Sigmoid colon (tissue), 7 donors: ENCODE measurements around the gene GPR18. TPM values are rescaled to one million over a fixed set of nuclear protein-coding genes. Genes with fewer than 3 reads are reported as not detected.
A peak's percentile ranks its signal among the peaks of the same experiment; 100 is the strongest.
"Not testable (repeated sequence)": the region's sequence is repeated elsewhere in the genome, so short reads cannot be mapped to it uniquely, and the experiment has no call there.

Source experiments
- DNase-seq: peaks from one replicate; pipeline ENCODE4 v3.0.0-alpha.2; 2019
- H3K27ac ChIP-seq, 4 donors: fragments of 200-600 bp; sonication (generic); one replicate each; pipeline ENCODE4 v1.5.1; 2016 to 2019; ENCODE audit warnings: mild to moderate bottlenecking in 1 of 4
- H3K27me3 ChIP-seq, 3 donors: fragments of 200-600 bp; sonication (generic); one replicate each; pipeline ENCODE4 v1.5.1; 2019; ENCODE audit warnings: mild to moderate bottlenecking in 1 of 3
- H3K36me3 ChIP-seq, 4 donors: fragments of 200-600 bp; sonication (generic); one replicate each; pipeline ENCODE4 v1.5.1; 2016 to 2019
- H3K4me1 ChIP-seq, 4 donors: fragments of 200-600 bp; sonication (generic); one replicate each; pipeline ENCODE4 v1.5.1; 2017 to 2019
- H3K4me3 ChIP-seq, 4 donors: fragments of 200-600 bp; sonication (generic); one replicate each; pipeline ENCODE4 v1.5.1; 2017 to 2019; ENCODE audit warnings: mild to moderate bottlenecking in 2 of 4, moderate library complexity in 1 of 4
- H3K9me3 ChIP-seq, 4 donors: fragments of 200-600 bp in 3 of 4; sonication (generic) in 3 of 4; one replicate each; pipeline versions ENCODE4 v1.5.1 to v1.6.1; 2013 to 2019
- CTCF ChIP-seq, 4 experiments: fragments of 450-650 bp in 3 of 4; fragments of 200-600 bp in 1 of 4; IDR thresholded peaks; one replicate each; pipeline ENCODE4 v1.5.1; 2016 to 2019; ENCODE audit warnings: antibody characterized with exemption in 4 of 4, mild to moderate bottlenecking in 3 of 4, moderate library complexity in 2 of 4
- EP300 ChIP-seq, 4 donors: sonication (generic); formaldehyde crosslinking; IDR thresholded peaks; one replicate each; pipeline ENCODE4 v1.6.1; 2017; ENCODE audit warnings: antibody characterized with exemption in 4 of 4
- POLR2A ChIP-seq, 2 donors: fragments of 450-650 bp; IDR thresholded peaks; one replicate each; pipeline ENCODE4 v1.6.1; 2016; ENCODE audit warnings: antibody characterized with exemption in 2 of 2, mild to moderate bottlenecking in 2 of 2, moderate library complexity in 2 of 2
- POLR2AphosphoS5 ChIP-seq, 4 donors: sonication (generic); formaldehyde crosslinking; IDR thresholded peaks; one replicate each; pipeline ENCODE4 v1.6.1; 2017; ENCODE audit warnings: antibody characterized with exemption in 4 of 4
- whole genome bisulfite sequencing, 2 donors: extraction: QIAGEN DNeasy Blood & Tissue Kit; methylation state at CpG; one replicate each; pipeline ENCODE4 v1.1.7; 2013; 5-methylcytosine and 5-hydroxymethylcytosine counted together
- intact Hi-C: fragments of 100-400 bp; cut with DNase I; formaldehyde crosslinking; loops from one replicate; pipeline ENCODE4 v1.15.1; 2023
- polyA plus RNA-seq, 3 donors: library from polyadenylated mRNA; stranded (reverse); fragments of 200-250 nt; gene quantifications; one replicate each; pipeline ENCODE4 v1.2.3, GENCODE V29; 2013
- total RNA-seq, 4 donors: library from RNA; depleted of rRNA; stranded (reverse); fragments of >200 nt; gene quantifications; one replicate each; pipeline ENCODE4 v1.1.0, GENCODE V29; 2016
- donor health status: healthy with polysubstance abuse.
- donor health status: Bipolar disorder and iron deficiency.
- donor health status: healthy.

GPR18 gene
- total and polyA plus RNA-seq, 7 donors = 0.83 to 7.5 TPM; not detected in 5

DNA sequence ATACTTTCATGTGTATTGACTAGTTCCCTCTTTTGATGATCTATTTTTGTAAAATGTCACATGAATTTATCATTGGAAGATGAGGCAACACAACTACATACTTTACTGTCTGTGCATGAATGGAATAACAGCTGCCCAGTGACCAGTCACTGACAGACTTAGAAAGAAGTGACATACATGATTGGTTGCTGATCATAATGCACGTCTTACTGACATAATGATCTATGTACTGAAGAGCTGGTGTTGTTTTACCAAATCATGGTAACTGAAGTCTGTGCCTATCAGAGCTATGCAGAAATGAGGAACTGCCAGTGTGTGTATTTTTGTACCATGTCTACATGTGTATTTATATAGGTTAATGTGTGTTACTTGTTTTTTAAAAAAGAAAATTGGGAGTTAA is 26.5 kb downstream of the GPR18 start:
- TF ChIP-seq EP300 (IDR thresholded peaks at IDR 0.05) (no peak), POLR2A (IDR thresholded peaks at IDR 0.05) (no peak), POLR2AphosphoS5 (IDR thresholded peaks at IDR 0.05) (no peak), CTCF (IDR thresholded peaks at IDR 0.05) (no peak)
- intact Hi-C loops = no loop called here
- no peaks in the 10 kb centered on the region for H3K36me3 ChIP-seq
- H3K27ac ChIP-seq = no peak overlapping the region
- WGBS, 2 donors = 50 to 55% methylated on average over 1 of the region's 1 CpG
- H3K4me1 ChIP-seq = peaks cover 0 to 27% (median 13%) of the 10 kb centered on the region in 4 donors
- no peaks in the 10 kb centered on the region for H3K27me3 ChIP-seq
- H3K4me3 ChIP-seq = no peak overlapping the region
- no peaks in the 10 kb centered on the region for H3K9me3 ChIP-seq
- no peak for DNase-seq

GRCh38 chr13:99230991-99231390 is 27.2 kb downstream of the GPR18 start:
- TF ChIP-seq EP300 (IDR thresholded peaks at IDR 0.05) (no peak), CTCF (IDR thresholded peaks at IDR 0.05) (no peak), POLR2A (IDR thresholded peaks at IDR 0.05) (no peak), POLR2AphosphoS5 (IDR thresholded peaks at IDR 0.05) (no peak)
- Histone ChIP-seq H3K27me3 (no peaks in the 10 kb centered on the region), H3K27ac (no peak overlapping the region), H3K4me1 (peaks cover 0 to 27% (median 16%) of the 10 kb centered on the region in 4 donors), H3K9me3 (no peaks in the 10 kb centered on the region), H3K36me3 (no peaks in the 10 kb centered on the region), H3K4me3 (no peak overlapping the region)
- WGBS, 2 donors = 78 to 81% methylated on average over 3 of the region's 3 CpGs
- DNase-seq = no peak
- intact Hi-C loops = no loop called here

DNA sequence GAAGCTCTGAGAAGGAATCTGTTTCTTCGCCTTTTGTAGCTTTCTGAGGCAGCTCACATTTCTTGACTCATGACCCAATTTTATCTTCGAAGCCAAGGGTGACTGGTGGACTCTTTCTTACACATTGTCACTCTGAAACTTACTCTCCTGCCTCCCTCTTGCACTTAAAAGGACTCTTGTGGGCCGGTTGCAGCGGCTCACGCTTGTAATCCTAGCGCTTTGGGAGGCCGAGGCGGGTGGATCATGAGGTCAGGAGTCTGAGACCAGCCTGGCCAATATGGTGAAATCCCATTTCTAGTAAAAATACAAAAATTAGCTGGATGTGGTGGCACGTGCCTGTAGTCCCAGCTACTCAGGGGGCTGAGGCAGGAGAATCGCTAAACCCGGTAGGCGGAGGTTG is 27.6 kb downstream of the GPR18 start:
- WGBS, 2 donors = 93 to 95% methylated on average over 12 of the region's 12 CpGs
- H3K36me3 ChIP-seq, H3K9me3 ChIP-seq, H3K4me3 ChIP-seq, H3K27me3 ChIP-seq, DNase-seq, H3K27ac ChIP-seq, intact Hi-C loops: not testable (repeated sequence)
- H3K4me1 ChIP-seq = peaks cover 0 to 28% (median 16%) of the 10 kb centered on the region in 4 donors

DNA sequence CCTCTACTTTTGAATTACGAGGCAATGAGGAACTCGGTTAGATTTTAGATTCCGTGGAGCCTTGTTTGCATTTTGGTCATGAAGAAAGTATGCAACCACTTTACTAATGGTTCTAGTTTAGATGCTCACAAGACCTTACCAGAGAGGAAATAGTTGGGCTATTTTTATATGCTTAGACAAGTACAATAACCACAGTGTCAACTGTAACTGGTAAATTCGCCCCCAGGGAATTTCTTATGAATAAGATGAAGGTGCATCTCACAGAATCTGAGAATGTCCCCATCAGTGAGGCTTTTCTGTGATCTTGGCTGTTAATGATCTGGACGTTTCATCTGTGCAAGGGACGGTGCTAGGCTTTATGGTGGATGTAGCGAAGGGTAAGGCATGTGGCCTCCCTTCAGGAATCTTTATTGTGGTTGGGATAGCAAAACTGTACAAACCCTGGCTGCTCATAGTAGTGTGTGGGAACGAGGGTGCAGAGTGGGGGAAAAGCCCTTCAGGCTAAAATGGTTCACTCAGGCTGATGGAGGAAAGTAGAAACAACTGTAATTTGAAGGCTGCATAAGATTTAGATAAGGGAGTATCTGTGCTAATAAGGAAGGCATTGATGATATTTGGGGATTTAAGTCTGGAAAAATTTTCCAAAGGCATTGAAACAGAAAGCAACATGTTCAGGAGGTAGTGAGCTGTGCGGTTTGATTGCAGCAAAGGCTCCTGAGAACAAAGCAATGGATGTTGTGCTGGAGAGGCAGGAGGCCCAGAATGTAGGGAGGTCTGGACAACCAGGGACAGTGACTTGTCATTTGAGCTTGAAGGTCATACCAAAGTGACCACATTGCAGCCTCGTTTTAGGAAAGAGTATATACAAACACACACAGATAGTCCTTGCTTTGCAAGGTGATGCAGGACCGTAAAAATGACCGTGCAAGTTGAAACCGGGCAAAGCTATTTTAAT is 29.2 kb downstream of the GPR18 start:
- WGBS, 2 donors = 46 to 65% methylated on average over 13 of the region's 13 CpGs
- H3K4me1 ChIP-seq = peaks cover 0 to 31% (median 16%) of the 10 kb centered on the region in 4 donors
- no peak overlapping the region for H3K4me3 ChIP-seq
- no peaks in the 10 kb centered on the region for H3K36me3 ChIP-seq
- intact Hi-C loops = no loop called here
- no peaks in the 10 kb centered on the region for H3K9me3 ChIP-seq
- H3K27me3 ChIP-seq = no peaks in the 10 kb centered on the region
- TF ChIP-seq POLR2A (IDR thresholded peaks at IDR 0.05) (no peak), POLR2AphosphoS5 (IDR thresholded peaks at IDR 0.05) (no peak), CTCF (IDR thresholded peaks at IDR 0.05) (no peak), EP300 (IDR thresholded peaks at IDR 0.05) (no peak)
- peak overlapping the region in 1 of 4 donors; percentile 56 for H3K27ac ChIP-seq
- DNase-seq = no peak

DNA sequence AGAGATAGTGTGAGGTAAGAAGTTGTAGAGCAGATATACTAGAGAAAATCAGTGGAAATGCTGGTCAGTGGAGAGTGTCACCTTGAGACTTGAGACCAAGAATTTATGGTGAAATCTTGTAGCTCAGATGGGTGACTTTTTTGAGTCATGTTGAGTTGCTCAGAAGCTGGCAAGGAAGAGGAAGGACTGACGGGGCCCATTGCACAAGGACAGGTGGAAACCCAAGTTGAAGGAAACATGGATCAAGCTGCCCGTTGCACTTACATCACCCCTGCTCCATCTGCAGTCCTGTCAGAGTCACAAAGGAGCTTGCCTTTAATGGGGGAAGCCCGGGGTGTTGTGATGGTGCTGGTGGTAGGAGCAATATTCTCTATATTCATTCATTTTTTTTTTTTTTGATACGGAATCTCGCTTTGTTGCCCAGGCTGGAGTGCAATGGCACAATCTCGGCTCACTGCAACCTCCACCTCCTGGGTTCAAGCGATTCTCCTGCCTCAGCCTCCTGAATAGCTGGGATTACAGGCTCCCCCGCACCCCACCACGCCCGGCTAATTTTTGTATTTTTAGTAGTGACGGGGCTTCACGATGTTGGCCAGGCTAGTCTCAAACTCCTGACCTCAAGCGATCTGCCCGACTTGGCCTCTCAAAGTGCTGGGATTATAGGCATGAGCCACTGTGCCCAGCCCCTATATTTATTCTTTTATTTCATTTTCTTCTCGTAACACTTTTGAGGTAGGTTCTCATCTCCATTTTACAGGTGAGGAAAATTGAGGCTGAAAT is 30.1 kb downstream of the GPR18 start:
- H3K4me3 ChIP-seq = no peak overlapping the region
- 83 to 86% methylated on average over 15 of the region's 15 CpGs for WGBS, 2 donors
- no peak for DNase-seq
- intact Hi-C loops = no loop called here
- H3K4me1 ChIP-seq = peaks cover 0 to 35% (median 16%) of the 10 kb centered on the region in 4 donors
- H3K36me3 ChIP-seq = no peaks in the 10 kb centered on the region
- TF ChIP-seq CTCF (IDR thresholded peaks at IDR 0.05) (no peak), POLR2AphosphoS5 (IDR thresholded peaks at IDR 0.05) (no peak), POLR2A (IDR thresholded peaks at IDR 0.05) (no peak), EP300 (IDR thresholded peaks at IDR 0.05) (no peak)
- no peaks in the 10 kb centered on the region for H3K9me3 ChIP-seq
- no peaks in the 10 kb centered on the region for H3K27me3 ChIP-seq
- peak overlapping the region in 1 of 4 donors; percentile 56 for H3K27ac ChIP-seq
